GM12874 (cell line): ENCODE data around the gene RIPPLY3.

Source experiments
- CTCF ChIP-seq: IDR thresholded peaks from 2 replicates; pipeline ENCODE4 v1.5.1; 2011; ENCODE audit warnings: low read depth, mild to moderate bottlenecking, control low read depth, low read length, moderate library complexity; ENCODE audit not compliant: insufficient read depth

The RIPPLY3 gene

GRCh38 chr21:37026499-37026898 is 20.0 kb downstream of the RIPPLY3 start:
- TF ChIP-seq CTCF = no peak

DNA sequence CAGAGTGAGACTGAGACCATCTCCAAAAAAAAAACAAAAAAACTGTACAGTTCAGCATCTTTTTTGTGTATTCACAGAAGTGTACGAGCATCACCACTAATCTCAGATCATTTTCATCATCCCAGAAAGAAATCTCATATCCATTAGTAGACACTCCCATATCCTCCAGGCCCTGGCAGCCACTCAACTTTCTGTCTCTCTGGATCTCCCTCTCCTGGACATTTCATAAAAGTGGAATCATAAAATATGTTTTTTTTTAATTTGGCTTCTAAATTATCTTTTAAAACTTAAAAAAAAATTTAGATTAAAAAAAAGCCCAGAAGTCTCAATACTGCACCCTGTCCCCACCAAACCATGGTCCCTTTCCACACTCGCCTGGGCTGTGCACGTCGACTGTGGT is 22.1 kb downstream of the RIPPLY3 start:
- no peak for TF ChIP-seq CTCF

DNA sequence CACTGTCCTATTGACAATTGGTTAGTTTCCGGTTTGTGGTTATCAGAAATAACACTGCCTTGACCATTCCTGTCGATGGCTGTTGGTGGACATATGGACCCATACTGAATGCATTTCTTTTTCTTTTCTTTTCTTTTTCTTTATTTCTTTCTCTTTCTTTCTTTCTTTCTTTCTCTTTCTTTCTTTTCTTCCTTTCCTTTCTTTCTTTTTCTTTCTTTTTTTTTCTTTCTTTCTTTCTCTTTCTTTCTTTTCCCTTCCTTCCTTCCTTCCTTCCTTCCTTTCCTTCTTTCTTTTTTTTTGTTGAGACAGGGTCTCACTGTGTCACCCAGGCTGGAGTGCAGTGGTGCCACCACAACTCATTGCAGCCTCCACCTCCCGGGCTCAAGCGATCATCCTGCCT is 24.4 kb downstream of the RIPPLY3 start:
- TF ChIP-seq CTCF = no peak

DNA sequence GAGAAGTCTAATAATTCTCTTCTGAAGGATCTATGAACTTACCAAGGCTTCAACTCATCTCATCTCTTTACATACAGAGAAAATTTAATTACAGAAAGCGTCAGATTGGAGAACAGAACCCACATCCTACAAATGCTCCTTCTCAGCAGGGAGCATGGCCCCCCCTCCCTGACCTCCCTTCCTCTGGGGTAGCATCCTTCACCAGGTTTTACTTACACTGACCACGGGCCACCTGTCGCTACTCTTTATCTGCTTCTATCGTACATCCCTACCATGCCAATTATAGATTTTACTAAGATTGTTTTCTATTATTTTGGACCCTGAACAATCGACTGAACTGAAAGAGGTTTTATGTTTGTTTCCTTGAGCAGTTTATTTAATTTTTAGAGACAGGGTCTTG is 25.8 kb downstream of the RIPPLY3 start:
- TF ChIP-seq CTCF = no peak

GRCh38 chr21:37032877-37033471 is 26.5 kb downstream of the RIPPLY3 start:
- no peak for TF ChIP-seq CTCF

- TF ChIP-seq CTCF = no peak
Observed at GRCh38 chr21:37036177-37036576, 29.7 kb downstream of the RIPPLY3 start.

- TF ChIP-seq CTCF = no peak
Observed at GRCh38 chr21:37039411-37040075, 33.0 kb downstream of the RIPPLY3 start.
